SK-N-SH (cell line): ENCODE data around the gene TLR7. TPM values are rescaled to one million over a fixed set of nuclear protein-coding genes. Genes with fewer than 3 reads are reported as not detected.

Source experiments
- CTCF ChIA-PET: fragments of 300-600, 350-600 bp; formaldehyde crosslinking; extraction: SDS; loops from one replicate; lab custom pipeline; 2021; lab: Yijun Ruan, JAX
- POLR2A ChIA-PET: fragments of 350-600 bp; sonication (Branson Sonifier 250); formaldehyde crosslinking; extraction: SDS; loops from one replicate; lab custom pipeline; 2020; ENCODE audit warnings: antibody characterized with exemption, inconsistent platforms; lab: Yijun Ruan, JAX
- DNase-seq: peaks from one replicate; pipeline ENCODE4 v3.0.0; 2012
- H2AFZ ChIP-seq: fragments of 200-600 bp; sonication (generic); 2 replicates; pipeline ENCODE4 v1.8.1; 2016; ENCODE audit warnings: antibody characterized with exemption, mild to moderate bottlenecking, low read depth
- H3F3A ChIP-seq: fragments of 200-600 bp; sonication (generic); replicated peaks from 2 replicates; pipeline ENCODE3; 2016; ENCODE audit warnings: antibody characterized with exemption, mild to moderate bottlenecking; ENCODE audit not compliant: insufficient read depth
- H3K27ac ChIP-seq, 2 experiments: fragments of 200-500 bp in 1 of 2; fragments of 200-600 bp in 1 of 2; sonication (Bioruptor generic) in 1 of 2; sonication (generic), shearing (Covaris generic) in 1 of 2; 2 replicates each; pipeline versions ENCODE4 v1.5.1 to v1.6.1; 2014 to 2016; ENCODE audit warnings: low read depth in 2 of 2, inconsistent platforms in 1 of 2, low read length in 1 of 2, mild to moderate bottlenecking in 1 of 2, mixed read lengths in 1 of 2
- H3K27me3 ChIP-seq: fragments of 200-600 bp; sonication (generic), shearing (Covaris generic); 2 replicates; pipeline ENCODE4 v1.6.1; 2016; ENCODE audit warnings: mixed run types; ENCODE audit not compliant: insufficient read depth
- H3K36me3 ChIP-seq, 2 experiments: fragments of 200-500 bp in 1 of 2; fragments of 200-600 bp in 1 of 2; sonication (Bioruptor generic) in 1 of 2; sonication (generic) in 1 of 2; replicated peaks in 1 of 2; 2 replicates each; pipeline versions ENCODE3 to v1.5.1; 2014 to 2016; ENCODE audit warnings: low read length in 1 of 2, mild to moderate bottlenecking in 1 of 2; ENCODE audit not compliant: insufficient read depth in 2 of 2, control insufficient read depth in 1 of 2
- H3K4me1 ChIP-seq, 2 experiments: fragments of 200-500 bp in 1 of 2; fragments of 200-600 bp in 1 of 2; sonication (Bioruptor generic) in 1 of 2; sonication (generic), shearing (Covaris generic) in 1 of 2; 2 replicates each; pipeline versions ENCODE4 v1.5.1 to v1.6.1; 2014 to 2016; ENCODE audit warnings: low read depth in 1 of 2, low read length in 1 of 2, mixed run types in 1 of 2; ENCODE audit not compliant: insufficient read depth in 2 of 2, control insufficient read depth in 1 of 2
- H3K4me2 ChIP-seq: fragments of 200-600 bp; sonication (generic), shearing (Covaris generic); 2 replicates; pipeline ENCODE4 v1.6.1; 2017; ENCODE audit warnings: mixed run types
- H3K4me3 ChIP-seq, 2 experiments: fragments of 200-500 bp in 1 of 2; fragments of 200-600 bp in 1 of 2; sonication (Bioruptor generic) in 1 of 2; sonication (generic), shearing (Covaris generic) in 1 of 2; 2 replicates each; pipeline versions ENCODE4 v1.5.1 to v1.8.1; 2014 to 2016; ENCODE audit warnings: low read depth in 2 of 2, inconsistent platforms in 1 of 2, low read length in 1 of 2, mild to moderate bottlenecking in 1 of 2, mixed read lengths in 1 of 2, moderate library complexity in 1 of 2
- H3K79me2 ChIP-seq: fragments of 200-600 bp; sonication (generic); 2 replicates; pipeline ENCODE4 v1.8.1; 2017; ENCODE audit warnings: mild to moderate bottlenecking; ENCODE audit not compliant: insufficient read depth
- H3K9ac ChIP-seq: fragments of 200-600 bp; sonication (generic); 2 replicates; pipeline ENCODE4 v1.6.1; 2017; ENCODE audit warnings: mixed run types
- H3K9me2 ChIP-seq: fragments of 200-600 bp; sonication (generic); 2 replicates; pipeline ENCODE4 v1.6.1; 2017; ENCODE audit warnings: mixed run types
- H3K9me3 ChIP-seq: fragments of 200-600 bp; sonication (generic); 2 replicates; pipeline ENCODE4 v1.6.1; 2017; ENCODE audit warnings: mixed run types, mild to moderate bottlenecking, moderate library complexity
- H4K20me1 ChIP-seq: fragments of 200-600 bp; sonication (generic); 2 replicates; pipeline ENCODE4 v1.6.1; 2017; ENCODE audit warnings: mild to moderate bottlenecking, mixed run types; ENCODE audit not compliant: insufficient read depth
- ELF1 ChIP-seq: IDR thresholded peaks from 2 replicates; pipeline ENCODE4 v1.4.0; 2012
- EP300 ChIP-seq, 2 experiments: IDR thresholded peaks; 2 replicates each; pipeline versions ENCODE4 v1.4.0 to v1.6.1; 2012; ENCODE audit warnings: borderline replicate concordance in 1 of 2, low read depth in 1 of 2, low read length in 1 of 2
- FOSL2 ChIP-seq: IDR thresholded peaks from 2 replicates; pipeline ENCODE4 v1.4.0; 2012; ENCODE audit warnings: low read depth, mild to moderate bottlenecking, moderate library complexity, borderline replicate concordance
- FOXM1 ChIP-seq: IDR thresholded peaks from 2 replicates; pipeline ENCODE4 v1.4.0; 2012; ENCODE audit warnings: low read depth, mild to moderate bottlenecking
- GATA2 ChIP-seq: sonication (generic); formaldehyde crosslinking; IDR thresholded peaks from 2 replicates; pipeline ENCODE4 v1.5.0; 2020; ENCODE audit warnings: mild to moderate bottlenecking, missing genetic modification reagents
- MEF2A ChIP-seq: IDR thresholded peaks from 2 replicates; pipeline ENCODE4 v1.4.0; 2012; ENCODE audit warnings: low read depth, borderline replicate concordance
- MXI1 ChIP-seq: IDR thresholded peaks from 2 replicates; pipeline ENCODE4 v1.6.1; 2012; ENCODE audit warnings: mild to moderate bottlenecking, low read depth, low read length, improper control_type of control experiment
- NFIC ChIP-seq: IDR thresholded peaks from 2 replicates; pipeline ENCODE4 v1.4.0; 2012; ENCODE audit warnings: borderline replicate concordance
- NRF1 ChIP-seq: IDR thresholded peaks from 2 replicates; pipeline ENCODE4 v1.6.1; 2012; ENCODE audit warnings: low read depth, mild to moderate bottlenecking, low read length
- POLR2AphosphoS5 ChIP-seq: IDR thresholded peaks from 2 replicates; pipeline ENCODE4 v1.6.1; 2012; ENCODE audit warnings: low read depth, low read length
- RAD21 ChIP-seq: IDR thresholded peaks from 2 replicates; pipeline ENCODE4 v1.6.1; 2012; ENCODE audit warnings: mild to moderate bottlenecking, low read length
- RCOR1 ChIP-seq: fragments of 150-350 bp; IDR thresholded peaks from 2 replicates; pipeline ENCODE4 v1.6.1; 2017; ENCODE audit warnings: antibody characterized with exemption, low read length
- SIN3A ChIP-seq: IDR thresholded peaks from 2 replicates; pipeline ENCODE4 v1.6.1; 2012; ENCODE audit warnings: low read depth, mild to moderate bottlenecking, low read length, moderate library complexity, borderline replicate concordance
- TCF12 ChIP-seq: IDR thresholded peaks from 2 replicates; pipeline ENCODE4 v1.4.0; 2012
- WGBS: methylation state at CpG from one replicate; pipeline ENCODE4 v1.1.6; 2017; ENCODE audit warnings: low lambda C conversion rate; 5-methylcytosine and 5-hydroxymethylcytosine counted together
- polyA plus RNA-seq, 3 experiments: library from polyadenylated mRNA; depleted of rRNA; stranded (reverse); fragments of >200 nt; gene quantifications; 2 replicates each; pipeline ENCODE4 v1.2.3, GENCODE V29; 2012
- TF ChIP-seq, protein P1 (sequence below): fragments of 150-350 bp; IDR thresholded peaks from 2 replicates; pipeline ENCODE4 v1.6.1; 2016; ENCODE audit warnings: mild to moderate bottlenecking, low read depth, low read length
- TF ChIP-seq, protein P2 (sequence below): fragments of 200-600 bp; sonication (generic); IDR thresholded peaks from 2 replicates; pipeline ENCODE4 v1.6.1; 2017; ENCODE audit warnings: antibody characterized with exemption, mild to moderate bottlenecking, moderate library complexity
- TF ChIP-seq, protein P3 (sequence below): IDR thresholded peaks from 2 replicates; pipeline ENCODE4 v1.4.0; 2012; ENCODE audit warnings: low read depth, borderline replicate concordance

TLR7 gene
- polyA plus RNA-seq, 1 of the 3 experiments (the other 2 are of a cell fraction) = not detected

DNA sequence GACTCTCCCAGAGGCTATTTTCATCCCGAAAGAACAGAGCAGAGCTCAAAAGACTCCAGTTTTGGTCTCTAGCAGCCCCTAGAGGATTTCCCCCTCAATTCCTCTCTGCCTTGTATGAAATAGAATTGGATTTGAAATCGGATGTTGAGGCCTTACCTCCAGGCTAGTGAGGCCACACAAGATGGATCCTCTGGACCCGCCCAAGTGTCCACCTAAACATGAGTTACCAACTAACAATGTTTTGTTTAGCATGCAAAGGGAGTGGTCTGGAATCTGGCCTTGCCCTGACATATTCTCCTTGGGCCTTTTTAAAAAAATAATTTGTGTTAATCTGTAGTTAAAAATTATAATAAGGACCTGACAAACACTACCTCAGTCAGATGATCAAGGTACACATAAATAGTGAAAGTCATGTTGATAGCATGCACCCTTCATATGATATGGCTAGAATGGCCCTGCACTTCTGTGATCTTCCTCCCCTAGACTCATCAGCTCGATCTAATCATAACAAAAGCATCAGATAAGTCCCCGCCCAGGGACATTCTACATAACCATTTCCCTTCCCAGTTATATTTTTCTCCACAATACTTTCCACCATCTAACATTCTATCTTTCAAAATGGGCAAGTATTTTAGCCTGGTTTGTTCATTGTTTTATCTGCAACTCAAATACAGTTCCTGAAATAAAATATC, 46.1 kb downstream of the TLR7 start:
- CTCF ChIA-PET = interaction anchor here (1.6 kb wide), 1 partner anchor 12 kb away, joined by 5 read pairs; no protein-coding TSS in a partner anchor

DNA sequence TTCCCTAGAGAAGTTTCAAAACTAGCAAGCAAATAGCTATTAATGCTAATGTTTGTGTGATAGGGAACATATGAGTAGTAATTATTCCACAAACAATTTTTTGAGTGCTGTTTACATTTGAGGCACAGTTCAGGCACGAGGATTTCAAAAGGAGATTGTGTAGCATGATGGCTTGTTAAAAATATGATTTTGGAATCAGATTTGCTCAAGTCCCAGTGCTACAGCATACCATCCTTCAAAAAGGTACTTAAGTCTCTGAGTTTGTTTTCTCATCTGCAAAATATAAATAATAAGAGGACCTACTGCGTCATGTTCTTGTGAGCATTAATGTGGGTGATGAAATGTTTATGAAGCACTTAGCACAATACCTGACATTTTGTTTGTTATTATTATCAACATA, 50.9 kb downstream of the TLR7 start:
- no peak overlapping the region for H3K9ac ChIP-seq
- CTCF ChIA-PET = interaction anchor here (1.2 kb wide), 1 partner anchor 17 kb away, joined by 3 read pairs; no protein-coding TSS in a partner anchor

More for the DNA sequence above, 46.1 kb downstream of the TLR7 start:
- Histone ChIP-seq H4K20me1 (no peaks in the 10 kb centered on the region), H3K4me1 (no peaks in the 10 kb centered on the region), H3K4me2 (no peak overlapping the region), H3K79me2 (no peaks in the 10 kb centered on the region), H3K36me3 (no peaks in the 10 kb centered on the region), H3K9ac (no peak overlapping the region), H3F3A (no peaks in the 10 kb centered on the region), H2AFZ (no peak overlapping the region), H3K9me2 (no peaks in the 10 kb centered on the region), H3K9me3 (no peaks in the 10 kb centered on the region), H3K27me3 (peaks cover 42% of the 10 kb centered on the region; the same call in 1 of the 2 replicates), H3K27ac (no peak overlapping the region), H3K4me3 (no peak overlapping the region)
- WGBS = 44% methylated on average over 5 of the region's 5 CpGs
- POLR2A ChIA-PET = no interaction called here
- no peak for DNase-seq
- TF ChIP-seq NRF1 = no peak
- no peak for TF ChIP-seq ELF1
- TF ChIP-seq EP300 (IDR thresholded peaks at IDR 0.05; ENCODE audit: borderline replicate concordance in 1 of 2, low read depth in 1 of 2, low read length in 1 of 2) = no peak

More for the DNA sequence above, 50.9 kb downstream of the TLR7 start:
- Histone ChIP-seq H3K9me2 (no peaks in the 10 kb centered on the region), H2AFZ (no peak overlapping the region), H3K4me2 (no peak overlapping the region), H3K4me1 (no peaks in the 10 kb centered on the region), H3K36me3 (no peaks in the 10 kb centered on the region), H4K20me1 (no peaks in the 10 kb centered on the region), H3K27ac (no peak overlapping the region), H3K79me2 (no peaks in the 10 kb centered on the region), H3K9me3 (no peaks in the 10 kb centered on the region), H3F3A (no peaks in the 10 kb centered on the region), H3K4me3 (no peak overlapping the region), H3K27me3 (peaks cover 41% of the 10 kb centered on the region; the same call in 1 of the 2 replicates)
- POLR2A ChIA-PET = no interaction called here
- 35% methylated on average over 2 of the region's 2 CpGs for WGBS
- no peak for DNase-seq
- TF ChIP-seq FOSL2 (no peak), EP300 (IDR thresholded peaks at IDR 0.05; ENCODE audit: borderline replicate concordance in 1 of 2, low read depth in 1 of 2, low read length in 1 of 2) (no peak), NRF1 (no peak), TCF12 (no peak), FOXM1 (no peak), MEF2A (no peak), POLR2AphosphoS5 (no peak), RCOR1 (no peak), GATA2 (CRISPR knock-in tag) (no peak), MXI1 (no peak), NFIC (no peak), RAD21 (no peak), ELF1 (no peak), SIN3A (no peak)
- TF ChIP-seq, protein P1, sequence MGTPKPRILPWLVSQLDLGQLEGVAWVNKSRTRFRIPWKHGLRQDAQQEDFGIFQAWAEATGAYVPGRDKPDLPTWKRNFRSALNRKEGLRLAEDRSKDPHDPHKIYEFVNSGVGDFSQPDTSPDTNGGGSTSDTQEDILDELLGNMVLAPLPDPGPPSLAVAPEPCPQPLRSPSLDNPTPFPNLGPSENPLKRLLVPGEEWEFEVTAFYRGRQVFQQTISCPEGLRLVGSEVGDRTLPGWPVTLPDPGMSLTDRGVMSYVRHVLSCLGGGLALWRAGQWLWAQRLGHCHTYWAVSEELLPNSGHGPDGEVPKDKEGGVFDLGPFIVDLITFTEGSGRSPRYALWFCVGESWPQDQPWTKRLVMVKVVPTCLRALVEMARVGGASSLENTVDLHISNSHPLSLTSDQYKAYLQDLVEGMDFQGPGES = no peak
- TF ChIP-seq, protein P2, sequence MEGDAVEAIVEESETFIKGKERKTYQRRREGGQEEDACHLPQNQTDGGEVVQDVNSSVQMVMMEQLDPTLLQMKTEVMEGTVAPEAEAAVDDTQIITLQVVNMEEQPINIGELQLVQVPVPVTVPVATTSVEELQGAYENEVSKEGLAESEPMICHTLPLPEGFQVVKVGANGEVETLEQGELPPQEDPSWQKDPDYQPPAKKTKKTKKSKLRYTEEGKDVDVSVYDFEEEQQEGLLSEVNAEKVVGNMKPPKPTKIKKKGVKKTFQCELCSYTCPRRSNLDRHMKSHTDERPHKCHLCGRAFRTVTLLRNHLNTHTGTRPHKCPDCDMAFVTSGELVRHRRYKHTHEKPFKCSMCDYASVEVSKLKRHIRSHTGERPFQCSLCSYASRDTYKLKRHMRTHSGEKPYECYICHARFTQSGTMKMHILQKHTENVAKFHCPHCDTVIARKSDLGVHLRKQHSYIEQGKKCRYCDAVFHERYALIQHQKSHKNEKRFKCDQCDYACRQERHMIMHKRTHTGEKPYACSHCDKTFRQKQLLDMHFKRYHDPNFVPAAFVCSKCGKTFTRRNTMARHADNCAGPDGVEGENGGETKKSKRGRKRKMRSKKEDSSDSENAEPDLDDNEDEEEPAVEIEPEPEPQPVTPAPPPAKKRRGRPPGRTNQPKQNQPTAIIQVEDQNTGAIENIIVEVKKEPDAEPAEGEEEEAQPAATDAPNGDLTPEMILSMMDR = no peak
- TF ChIP-seq, protein P3, sequence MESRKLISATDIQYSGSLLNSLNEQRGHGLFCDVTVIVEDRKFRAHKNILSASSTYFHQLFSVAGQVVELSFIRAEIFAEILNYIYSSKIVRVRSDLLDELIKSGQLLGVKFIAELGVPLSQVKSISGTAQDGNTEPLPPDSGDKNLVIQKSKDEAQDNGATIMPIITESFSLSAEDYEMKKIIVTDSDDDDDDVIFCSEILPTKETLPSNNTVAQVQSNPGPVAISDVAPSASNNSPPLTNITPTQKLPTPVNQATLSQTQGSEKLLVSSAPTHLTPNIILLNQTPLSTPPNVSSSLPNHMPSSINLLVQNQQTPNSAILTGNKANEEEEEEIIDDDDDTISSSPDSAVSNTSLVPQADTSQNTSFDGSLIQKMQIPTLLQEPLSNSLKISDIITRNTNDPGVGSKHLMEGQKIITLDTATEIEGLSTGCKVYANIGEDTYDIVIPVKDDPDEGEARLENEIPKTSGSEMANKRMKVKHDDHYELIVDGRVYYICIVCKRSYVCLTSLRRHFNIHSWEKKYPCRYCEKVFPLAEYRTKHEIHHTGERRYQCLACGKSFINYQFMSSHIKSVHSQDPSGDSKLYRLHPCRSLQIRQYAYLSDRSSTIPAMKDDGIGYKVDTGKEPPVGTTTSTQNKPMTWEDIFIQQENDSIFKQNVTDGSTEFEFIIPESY = no peak
